Neural progenitor cell (in vitro differentiated cells): Measurements from ENCODE around the gene PM20D2.

Experiments
- CTCF ChIP-seq: fragments of 200-600 bp; sonication (generic); IDR thresholded peaks from 2 replicates; pipeline ENCODE4 v1.5.1; 2017; ENCODE audit warnings: antibody characterized with exemption, mild to moderate bottlenecking
- EZH2 ChIP-seq: fragments of 200-600 bp; sonication (generic); IDR thresholded peaks from 2 replicates; pipeline ENCODE4 v1.6.1; 2017; ENCODE audit warnings: antibody characterized with exemption, mild to moderate bottlenecking, moderate library complexity

DNA sequence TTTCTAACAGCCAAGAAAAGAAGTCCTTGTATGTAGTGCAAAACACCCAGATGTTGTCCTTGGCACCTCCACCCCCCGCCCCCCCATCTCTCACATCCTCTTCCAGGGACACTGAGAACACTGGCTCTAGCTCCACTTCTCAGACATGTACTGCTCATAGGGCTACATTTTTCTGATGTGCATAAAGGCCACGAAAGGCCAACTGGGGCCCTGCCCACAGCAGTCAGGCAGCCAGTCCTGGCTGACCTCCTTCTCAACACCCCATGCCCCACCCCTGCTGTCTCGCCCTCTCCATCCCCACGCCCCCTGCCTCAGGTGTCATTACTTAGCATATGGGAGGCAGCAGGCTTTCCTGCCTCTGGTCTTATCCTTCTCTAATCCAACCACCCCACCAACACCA is 60.0 kb downstream of the PM20D2 start:
- TF ChIP-seq CTCF (no peak), EZH2 (no peak)
